ENCODE data around the gene BMP7. TPM values are rescaled to one million over a fixed set of nuclear protein-coding genes. Genes with fewer than 3 reads are reported as not detected.

BMP7 gene
- total RNA-seq, 1 donor from 2014 or later = not detected

DNA sequence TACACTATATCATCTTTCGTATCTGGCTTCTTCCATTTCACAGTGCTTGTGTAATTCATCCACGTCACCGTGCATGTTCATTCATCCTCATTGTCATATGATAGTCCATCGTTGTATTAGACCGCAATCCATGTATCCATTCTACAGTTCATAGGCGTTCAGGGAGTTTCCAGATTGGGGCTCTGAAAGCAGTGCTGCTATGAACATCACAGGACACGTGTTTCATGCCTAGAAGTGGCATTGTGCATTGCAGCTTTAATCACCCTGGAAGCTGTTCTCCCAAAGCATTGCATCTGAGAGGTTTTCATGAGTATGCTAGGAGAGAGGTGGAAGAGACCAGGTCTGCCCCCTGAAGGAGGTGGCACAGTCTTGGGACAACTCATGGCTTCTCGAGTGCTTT lies 35.3 kb downstream of the BMP7 start:
- no peak for FAIRE-seq
- TF ChIP-seq, protein P1, sequence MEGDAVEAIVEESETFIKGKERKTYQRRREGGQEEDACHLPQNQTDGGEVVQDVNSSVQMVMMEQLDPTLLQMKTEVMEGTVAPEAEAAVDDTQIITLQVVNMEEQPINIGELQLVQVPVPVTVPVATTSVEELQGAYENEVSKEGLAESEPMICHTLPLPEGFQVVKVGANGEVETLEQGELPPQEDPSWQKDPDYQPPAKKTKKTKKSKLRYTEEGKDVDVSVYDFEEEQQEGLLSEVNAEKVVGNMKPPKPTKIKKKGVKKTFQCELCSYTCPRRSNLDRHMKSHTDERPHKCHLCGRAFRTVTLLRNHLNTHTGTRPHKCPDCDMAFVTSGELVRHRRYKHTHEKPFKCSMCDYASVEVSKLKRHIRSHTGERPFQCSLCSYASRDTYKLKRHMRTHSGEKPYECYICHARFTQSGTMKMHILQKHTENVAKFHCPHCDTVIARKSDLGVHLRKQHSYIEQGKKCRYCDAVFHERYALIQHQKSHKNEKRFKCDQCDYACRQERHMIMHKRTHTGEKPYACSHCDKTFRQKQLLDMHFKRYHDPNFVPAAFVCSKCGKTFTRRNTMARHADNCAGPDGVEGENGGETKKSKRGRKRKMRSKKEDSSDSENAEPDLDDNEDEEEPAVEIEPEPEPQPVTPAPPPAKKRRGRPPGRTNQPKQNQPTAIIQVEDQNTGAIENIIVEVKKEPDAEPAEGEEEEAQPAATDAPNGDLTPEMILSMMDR (IDR thresholded peaks at IDR 0.05; ENCODE audit: insufficient read depth, low read length, severe bottlenecking) = no peak

DNA sequence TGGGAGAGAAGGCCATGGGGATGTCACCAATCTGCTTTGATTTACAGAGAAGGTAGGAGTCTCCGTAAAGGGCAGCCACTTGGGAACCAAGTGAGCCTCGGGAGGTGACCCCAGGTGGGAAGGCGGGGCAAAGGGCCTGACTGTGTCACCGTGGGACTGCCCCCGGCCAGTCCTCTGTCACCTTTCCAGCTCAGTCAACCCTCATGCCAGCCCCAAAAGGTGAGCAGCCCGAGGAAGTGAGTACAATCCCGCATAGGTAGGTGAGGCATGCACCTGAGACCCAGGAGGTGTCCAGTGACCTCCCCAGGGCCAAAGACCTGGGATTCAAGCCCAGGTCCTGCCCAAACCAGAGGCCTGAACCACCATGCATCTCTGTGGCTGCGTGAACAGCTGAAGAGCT lies 36.2 kb downstream of the BMP7 start:
- no peak overlapping the region for H3K4me3 ChIP-seq (ENCODE audit: low read depth, low read length)
- FAIRE-seq = no peak
- no peaks in the 10 kb centered on the region for H3K27me3 ChIP-seq (ENCODE audit: control insufficient read depth, insufficient read depth, low read length)
- TF ChIP-seq, protein P1 (IDR thresholded peaks at IDR 0.05; ENCODE audit: insufficient read depth, low read length, severe bottlenecking) = no peak
- no peak for DNase-seq (ENCODE audit: low read depth)
- H3K36me3 ChIP-seq (ENCODE audit: control insufficient read depth, insufficient read depth, low read length) = no peaks in the 10 kb centered on the region

More for the DNA sequence above, 35.3 kb downstream of the BMP7 start:
- Histone ChIP-seq H3K4me3 (ENCODE audit: low read depth, low read length) (no peak overlapping the region), H3K36me3 (ENCODE audit: control insufficient read depth, insufficient read depth, low read length) (no peaks in the 10 kb centered on the region), H3K27me3 (ENCODE audit: control insufficient read depth, insufficient read depth, low read length) (no peaks in the 10 kb centered on the region)
- DNase-seq (ENCODE audit: low read depth) = no peak

DNA sequence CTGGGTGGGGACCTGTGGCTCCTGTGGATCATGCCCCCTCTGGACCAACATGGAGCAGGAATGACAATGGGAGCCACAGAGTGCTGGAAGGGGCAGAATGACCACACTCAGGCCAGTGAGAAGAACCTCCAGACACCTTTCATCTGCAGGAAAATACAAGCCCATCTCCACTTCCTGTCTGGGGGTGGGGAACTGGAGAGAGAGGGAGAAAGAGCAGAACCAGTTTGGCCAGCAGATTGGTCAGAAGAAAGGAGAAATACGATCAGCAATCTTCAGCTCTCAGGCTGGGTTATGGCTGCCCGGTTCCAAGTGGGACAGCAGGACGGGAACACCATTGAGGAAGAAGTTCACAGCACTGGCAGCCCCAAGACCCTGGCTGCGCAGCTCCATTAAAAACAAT lies 37.0 kb downstream of the BMP7 start:
- TF ChIP-seq, protein P1 (IDR thresholded peaks at IDR 0.05; ENCODE audit: insufficient read depth, low read length, severe bottlenecking) = no peak
- DNase-seq (ENCODE audit: low read depth) = no peak
- H3K36me3 ChIP-seq (ENCODE audit: control insufficient read depth, insufficient read depth, low read length) = no peaks in the 10 kb centered on the region
- no peak for FAIRE-seq
- no peaks in the 10 kb centered on the region for H3K27me3 ChIP-seq (ENCODE audit: control insufficient read depth, insufficient read depth, low read length)
- H3K4me3 ChIP-seq (ENCODE audit: low read depth, low read length) = no peak overlapping the region

DNA sequence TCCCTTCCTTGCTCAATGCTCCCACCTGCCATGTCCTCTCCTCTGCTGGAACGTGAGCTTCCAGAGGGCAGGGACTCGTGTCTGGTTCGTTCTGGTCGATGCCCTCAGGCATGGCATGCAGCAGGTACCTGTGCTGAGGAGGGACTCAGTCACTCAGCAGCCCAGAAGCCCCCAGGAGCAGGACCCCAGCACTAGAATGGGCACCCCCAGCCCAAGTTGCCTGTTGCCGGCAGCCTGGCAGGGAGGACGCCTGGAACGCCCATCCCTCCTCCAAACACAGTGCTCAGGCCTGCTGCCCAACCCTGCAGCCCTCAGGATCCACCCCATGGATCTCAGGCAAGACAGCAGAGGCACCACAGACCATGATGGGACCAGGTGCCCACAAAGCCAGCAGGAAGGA lies 40.6 kb downstream of the BMP7 start:
- DNase-seq (ENCODE audit: low read depth) (no peak), FAIRE-seq (no peak)
- TF ChIP-seq, protein P1 (IDR thresholded peaks at IDR 0.05; ENCODE audit: insufficient read depth, low read length, severe bottlenecking) = no peak
- H3K27me3 ChIP-seq (ENCODE audit: control insufficient read depth, insufficient read depth, low read length) = peaks cover 2% of the 10 kb centered on the region
- H3K4me3 ChIP-seq (ENCODE audit: low read depth, low read length) = no peak overlapping the region
- H3K36me3 ChIP-seq (ENCODE audit: control insufficient read depth, insufficient read depth, low read length) = no peaks in the 10 kb centered on the region

DNA sequence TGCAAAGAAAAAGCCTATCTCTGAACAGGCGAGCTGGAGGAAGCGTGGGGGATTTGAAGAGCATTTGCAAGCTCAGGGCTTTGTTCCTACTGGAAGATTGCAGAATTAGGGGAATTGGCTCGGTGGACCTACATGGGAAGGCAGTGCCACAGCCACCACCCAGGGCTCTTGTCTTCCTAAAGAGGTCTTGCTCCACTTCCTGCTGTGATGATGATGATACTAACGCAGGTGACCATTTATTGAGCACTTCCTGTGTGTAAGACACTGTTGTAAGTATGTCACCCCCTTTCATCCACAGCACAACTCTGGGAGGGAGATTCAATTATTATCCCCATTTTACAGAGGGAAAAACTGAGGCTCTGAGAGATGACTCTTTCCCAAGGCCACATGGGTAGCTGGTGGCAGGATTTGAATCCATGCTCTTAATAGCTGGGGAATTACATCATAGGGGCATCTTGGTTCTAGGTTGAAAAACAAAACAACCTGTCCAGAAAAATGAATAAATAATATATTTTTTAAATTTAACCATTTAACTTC lies 41.2 kb downstream of the BMP7 start:
- FAIRE-seq = no peak
- TF ChIP-seq, protein P1 (IDR thresholded peaks at IDR 0.05; ENCODE audit: insufficient read depth, low read length, severe bottlenecking) = no peak
- DNase-seq (ENCODE audit: low read depth) = no peak
- Histone ChIP-seq H3K36me3 (ENCODE audit: control insufficient read depth, insufficient read depth, low read length) (no peaks in the 10 kb centered on the region), H3K27me3 (ENCODE audit: control insufficient read depth, insufficient read depth, low read length) (peaks cover 2% of the 10 kb centered on the region), H3K4me3 (ENCODE audit: low read depth, low read length) (no peak overlapping the region)

DNA sequence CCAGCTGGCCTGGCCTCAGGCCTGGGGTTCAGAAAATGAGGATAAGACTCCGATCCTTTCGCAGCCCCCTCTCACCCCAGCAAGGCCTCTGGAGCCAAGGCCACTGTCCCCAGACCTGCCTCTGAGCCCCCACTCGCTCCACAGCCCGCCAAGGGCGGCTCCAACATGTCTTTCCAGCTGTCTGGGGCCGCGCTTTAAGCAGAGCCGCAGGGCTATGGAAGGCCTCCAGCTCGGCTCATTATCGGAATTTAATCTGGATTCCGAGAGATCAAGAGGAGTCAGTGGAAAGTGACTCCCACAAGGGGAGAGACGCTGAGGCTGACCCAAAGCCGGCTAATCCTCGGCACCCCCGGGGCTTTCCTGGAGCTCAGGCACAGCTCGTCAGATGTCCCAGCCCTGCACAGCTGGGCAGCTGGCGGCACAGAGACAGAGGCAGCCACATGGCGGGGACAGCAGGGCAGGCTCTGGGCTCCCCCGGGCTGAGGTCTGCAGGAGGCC lies 41.8 kb downstream of the BMP7 start:
- DNase-seq (ENCODE audit: low read depth) = no peak
- peaks cover 2% of the 10 kb centered on the region for H3K27me3 ChIP-seq (ENCODE audit: control insufficient read depth, insufficient read depth, low read length)
- H3K36me3 ChIP-seq (ENCODE audit: control insufficient read depth, insufficient read depth, low read length) = no peaks in the 10 kb centered on the region
- TF ChIP-seq, protein P1 (IDR thresholded peaks at IDR 0.05; ENCODE audit: insufficient read depth, low read length, severe bottlenecking) = no peak
- no peak overlapping the region for H3K4me3 ChIP-seq (ENCODE audit: low read depth, low read length)
- no peak for FAIRE-seq

Measured in bronchial epithelial cell (primary cell).